Measurements from ENCODE around the gene LRPPRC. TPM values are rescaled to one million over a fixed set of nuclear protein-coding genes. Genes with fewer than 3 reads are reported as not detected.

Gene LRPPRC
- polyA plus RNA-seq, 5 donors, result 87.2 to 109 (median 102) TPM

Other genes with a start within 250 kb of the LRPPRC start
- gene DYNC2LI1, start 221.9 kb downstream of the LRPPRC start, polyA plus RNA-seq (ENCODE audit: insufficient read depth in 1 of 5, insufficient read length in 5 of 5, low replicate concordance in 1 of 5), result 100 to 1,000 TPM in 3 of 5 donors, 10 to 100 TPM in 2; 68.2 to 113 (median 101) TPM
- under 1 TPM; 0.33 to 0.50 (median 0.41) TPM for gene ABCG5, start 157.2 kb downstream of the LRPPRC start, polyA plus RNA-seq (ENCODE audit: insufficient read depth in 1 of 5, insufficient read length in 5 of 5, low replicate concordance in 1 of 5)
- under 1 TPM; 0.41 to 0.70 (median 0.59) TPM for gene ABCG8, start 157.0 kb downstream of the LRPPRC start, polyA plus RNA-seq (ENCODE audit: insufficient read depth in 1 of 5, insufficient read length in 5 of 5, low replicate concordance in 1 of 5)
- gene PPM1B, start 172.9 kb upstream of the LRPPRC start, polyA plus RNA-seq (ENCODE audit: insufficient read depth in 1 of 5, insufficient read length in 5 of 5, low replicate concordance in 1 of 5), result 10 to 100 TPM; 41.7 to 60.2 (median 51.4) TPM

Measured in right lung (tissue), 5 donors.